Measurements from ENCODE around the gene SLBP.

GRCh38 chr4:1748465-1748995 is 36.4 kb upstream of the SLBP start:
- no peak for TF ChIP-seq POLR2A (IDR thresholded peaks at IDR 0.05)
- TF ChIP-seq, protein P1, sequence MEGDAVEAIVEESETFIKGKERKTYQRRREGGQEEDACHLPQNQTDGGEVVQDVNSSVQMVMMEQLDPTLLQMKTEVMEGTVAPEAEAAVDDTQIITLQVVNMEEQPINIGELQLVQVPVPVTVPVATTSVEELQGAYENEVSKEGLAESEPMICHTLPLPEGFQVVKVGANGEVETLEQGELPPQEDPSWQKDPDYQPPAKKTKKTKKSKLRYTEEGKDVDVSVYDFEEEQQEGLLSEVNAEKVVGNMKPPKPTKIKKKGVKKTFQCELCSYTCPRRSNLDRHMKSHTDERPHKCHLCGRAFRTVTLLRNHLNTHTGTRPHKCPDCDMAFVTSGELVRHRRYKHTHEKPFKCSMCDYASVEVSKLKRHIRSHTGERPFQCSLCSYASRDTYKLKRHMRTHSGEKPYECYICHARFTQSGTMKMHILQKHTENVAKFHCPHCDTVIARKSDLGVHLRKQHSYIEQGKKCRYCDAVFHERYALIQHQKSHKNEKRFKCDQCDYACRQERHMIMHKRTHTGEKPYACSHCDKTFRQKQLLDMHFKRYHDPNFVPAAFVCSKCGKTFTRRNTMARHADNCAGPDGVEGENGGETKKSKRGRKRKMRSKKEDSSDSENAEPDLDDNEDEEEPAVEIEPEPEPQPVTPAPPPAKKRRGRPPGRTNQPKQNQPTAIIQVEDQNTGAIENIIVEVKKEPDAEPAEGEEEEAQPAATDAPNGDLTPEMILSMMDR (IDR thresholded peaks at IDR 0.05): peak; percentile 78 to 88 (median 85)
